IMR-90 (cell line): ENCODE results near the gene RCHY1. TPM values are rescaled to one million over a fixed set of nuclear protein-coding genes. Genes with fewer than 3 reads are reported as not detected.

Experiments
- ATAC-seq: fragments of 200-7000 bp; cut with Tn5 transposase; 2 replicates; pipeline ENCODE4 v1.9.1; 2020; ENCODE audit warnings: low read depth, mild to moderate bottlenecking, moderate library complexity
- BruUV-seq: library from RNA; stranded (reverse); fragments of 400-500 nt; replicated peaks from 2 replicates; lab custom pipeline; 2021; lab: Mats Ljungman, UMichigan
- CTCF ChIA-PET: fragments of 300-600 bp; formaldehyde crosslinking; extraction: SDS; loops from one replicate; lab custom pipeline; 2021; ENCODE audit warnings: antibody characterized with exemption; lab: Yijun Ruan, JAX
- POLR2A ChIA-PET: fragments of 300-600 bp; sonication (Branson Sonifier 250); formaldehyde crosslinking; loops from one replicate; lab custom pipeline; 2022; ENCODE audit warnings: antibody characterized with exemption; ENCODE audit not compliant: unreplicated experiment; lab: Charles Lee
- DNase-seq: peaks from one replicate; pipeline ENCODE4 v3.0.0; 2013
- H2AFZ ChIP-seq: replicated peaks from 2 replicates; pipeline ENCODE3; 2013; ENCODE audit warnings: low read length, mild to moderate bottlenecking; ENCODE audit not compliant: poor library complexity
- H2AK5ac ChIP-seq: 2 replicates; pipeline ENCODE4 v1.6.1; 2013; ENCODE audit warnings: low read depth, low read length, inconsistent platforms
- H2AK9ac ChIP-seq: replicated peaks from 2 replicates; pipeline ENCODE3; 2013; ENCODE audit warnings: mild to moderate bottlenecking, low read depth, low read length, moderate library complexity; ENCODE audit not compliant: poor library complexity
- H2BK120ac ChIP-seq: 2 replicates; pipeline ENCODE4 v1.6.1; 2013; ENCODE audit warnings: low read depth, low read length, inconsistent platforms
- H2BK15ac ChIP-seq: 3 replicates; pipeline ENCODE4 v1.6.1; 2013; ENCODE audit warnings: low read depth, low read length, inconsistent platforms
- H2BK20ac ChIP-seq: 2 replicates; pipeline ENCODE4 v1.6.1; 2013; ENCODE audit warnings: low read depth, mild to moderate bottlenecking, inconsistent platforms, low read length, moderate library complexity
- H2BK5ac ChIP-seq: 2 replicates; pipeline ENCODE4 v1.6.1; 2013; ENCODE audit warnings: mild to moderate bottlenecking, low read depth, low read length, inconsistent platforms; ENCODE audit not compliant: poor library complexity, severe bottlenecking
- H3K14ac ChIP-seq: replicated peaks from 2 replicates; pipeline ENCODE4 v1.6.1; 2013; ENCODE audit warnings: low read depth, low read length, inconsistent platforms
- H3K18ac ChIP-seq: 2 replicates; pipeline ENCODE4 v1.6.1; 2013; ENCODE audit warnings: low read depth, low read length, control low read depth
- H3K23ac ChIP-seq: 2 replicates; pipeline ENCODE4 v1.6.1; 2013; ENCODE audit warnings: low read depth, low read length, inconsistent platforms
- H3K27ac ChIP-seq: 2 replicates; pipeline ENCODE4 v1.5.1; 2013; ENCODE audit warnings: mild to moderate bottlenecking, control low read depth, low read length; ENCODE audit not compliant: insufficient read depth
- H3K27me3 ChIP-seq: 2 replicates; pipeline ENCODE4 v1.6.1; 2013; ENCODE audit warnings: low read length; ENCODE audit not compliant: control insufficient read depth, insufficient read depth
- H3K36me3 ChIP-seq: 2 replicates; pipeline ENCODE4 v1.6.1; 2013; ENCODE audit warnings: low read length, mixed read lengths; ENCODE audit not compliant: control insufficient read depth, insufficient read depth
- H3K4ac ChIP-seq: 2 replicates; pipeline ENCODE4 v1.6.1; 2013; ENCODE audit warnings: low read depth, low read length, inconsistent platforms
- H3K4me1 ChIP-seq: 2 replicates; pipeline ENCODE4 v1.6.1; 2013; ENCODE audit warnings: low read length, mixed read lengths; ENCODE audit not compliant: control insufficient read depth, insufficient read depth
- H3K4me2 ChIP-seq: 2 replicates; pipeline ENCODE4 v1.6.1; 2013; ENCODE audit warnings: low read depth, mild to moderate bottlenecking, control low read depth, low read length, moderate library complexity
- H3K4me3 ChIP-seq: 2 replicates; pipeline ENCODE4 v1.5.1; 2013; ENCODE audit warnings: low read depth, mild to moderate bottlenecking, control low read depth, low read length, moderate library complexity; ENCODE audit not compliant: insufficient read depth
- H3K56ac ChIP-seq: 2 replicates; pipeline ENCODE4 v1.6.1; 2013; ENCODE audit warnings: low read length, inconsistent platforms; ENCODE audit not compliant: insufficient read depth; ENCODE audit errors: extremely low read depth
- H3K79me1 ChIP-seq, 2 experiments: 2 replicates each; pipeline ENCODE4 v1.6.1; 2013; ENCODE audit warnings: low read length in 2 of 2, inconsistent platforms in 1 of 2, low read depth in 1 of 2
- H3K9ac ChIP-seq: 2 replicates; pipeline ENCODE4 v1.6.1; 2013; ENCODE audit warnings: low read depth, low read length, control low read depth
- H3K9me1 ChIP-seq: 2 replicates; pipeline ENCODE4 v1.6.1; 2013; ENCODE audit warnings: low read length, inconsistent platforms; ENCODE audit not compliant: insufficient read depth
- H3K9me3 ChIP-seq: 2 replicates; pipeline ENCODE4 v1.6.1; 2013; ENCODE audit warnings: low read length; ENCODE audit not compliant: control insufficient read depth, insufficient read depth
- H4K20me1 ChIP-seq: 2 replicates; pipeline ENCODE4 v1.6.1; 2013; ENCODE audit warnings: low read length, inconsistent platforms; ENCODE audit not compliant: insufficient read depth
- H4K5ac ChIP-seq: 2 replicates; pipeline ENCODE4 v1.6.1; 2013; ENCODE audit warnings: mild to moderate bottlenecking, low read depth, low read length, control low read depth
- H4K8ac ChIP-seq, 2 experiments: 2 replicates each; pipeline ENCODE4 v1.6.1; 2013; ENCODE audit warnings: low read depth in 2 of 2, low read length in 2 of 2, control low read depth in 1 of 2, inconsistent platforms in 1 of 2
- H4K91ac ChIP-seq: 2 replicates; pipeline ENCODE4 v1.6.1; 2013; ENCODE audit warnings: low read depth, low read length, inconsistent platforms; ENCODE audit not compliant: insufficient read depth
- BHLHE40 ChIP-seq: fragments of 150-350 bp; IDR thresholded peaks from 2 replicates; pipeline ENCODE4 v1.6.1; 2016; ENCODE audit warnings: mild to moderate bottlenecking, low read depth, low read length
- CEBPB ChIP-seq: IDR thresholded peaks from 2 replicates; pipeline ENCODE4 v1.6.1; 2012; ENCODE audit warnings: low read depth, low read length, improper control_type of control experiment
- CHD1 ChIP-seq: IDR thresholded peaks from 2 replicates; pipeline ENCODE4 v1.6.1; 2012; ENCODE audit warnings: low read depth, low read length, improper control_type of control experiment
- CTCF ChIP-seq: conservative IDR thresholded peaks from 2 replicates; pipeline ENCODE4 v1.5.1; 2012; ENCODE audit warnings: mild to moderate bottlenecking, low read depth, low read length, improper control_type of control experiment
- ELK1 ChIP-seq: fragments of 150-350 bp; IDR thresholded peaks from 2 replicates; pipeline ENCODE4 v1.6.1; 2016; ENCODE audit warnings: low read depth, mild to moderate bottlenecking, low read length, moderate library complexity, borderline replicate concordance
- FOS ChIP-seq: fragments of 150-350 bp; IDR thresholded peaks from 2 replicates; pipeline ENCODE4 v1.6.1; 2016; ENCODE audit warnings: low read depth, low read length
- MAFK ChIP-seq: IDR thresholded peaks from 2 replicates; pipeline ENCODE4 v1.6.1; 2012; ENCODE audit warnings: low read depth, low read length, improper control_type of control experiment
- MAZ ChIP-seq: IDR thresholded peaks from 2 replicates; pipeline ENCODE4 v1.6.1; 2012; ENCODE audit warnings: low read depth, mild to moderate bottlenecking, low read length, improper control_type of control experiment, moderate library complexity, borderline replicate concordance
- MXI1 ChIP-seq: IDR thresholded peaks from 2 replicates; pipeline ENCODE4 v1.6.1; 2012; ENCODE audit warnings: low read depth, mild to moderate bottlenecking, low read length, moderate library complexity, borderline replicate concordance
- NFE2L2 ChIP-seq: fragments of 150-350 bp; IDR thresholded peaks from 2 replicates; pipeline ENCODE4 v1.6.1; 2016; ENCODE audit warnings: low read depth, mild to moderate bottlenecking, low read length
- POLR2A ChIP-seq: IDR thresholded peaks from 2 replicates; pipeline ENCODE4 v1.6.1; 2012; ENCODE audit warnings: mild to moderate bottlenecking, low read depth, low read length
- RAD21 ChIP-seq: IDR thresholded peaks from 2 replicates; pipeline ENCODE4 v1.6.1; 2012; ENCODE audit warnings: low read length, improper control_type of control experiment
- RCOR1 ChIP-seq: IDR thresholded peaks from 2 replicates; pipeline ENCODE4 v1.6.1; 2012; ENCODE audit warnings: mild to moderate bottlenecking, low read length, improper control_type of control experiment; ENCODE audit not compliant: insufficient replicate concordance
- RFX5 ChIP-seq: IDR thresholded peaks from 2 replicates; pipeline ENCODE4 v1.8.0; 2012; ENCODE audit warnings: low read depth, mild to moderate bottlenecking, low read length, moderate library complexity
- SMC3 ChIP-seq: fragments of 150-350 bp; IDR thresholded peaks from 2 replicates; pipeline ENCODE4 v1.6.1; 2016; ENCODE audit warnings: low read depth, mild to moderate bottlenecking, antibody characterized with exemption, low read length, moderate library complexity
- WGBS, 2 experiments: methylation state at CpG; one replicate each; pipeline versions ENCODE4 v1.1.5 to v1.1.7; 2013; ENCODE audit warnings: missing lambda C conversion rate in 2 of 2; ENCODE audit not compliant: insufficient read length in 1 of 2; ENCODE audit errors: extremely low coverage in 2 of 2; 5-methylcytosine and 5-hydroxymethylcytosine counted together
- dilution Hi-C: fragments of 300-500 bp; cut with HindIII; formaldehyde crosslinking; loops from one replicate; pipeline ENCODE4 v1.14.3; 2018; ENCODE audit warnings: low sequenced_read_pairs; ENCODE audit not compliant: unreplicated experiment
- in situ Hi-C: fragments of 300-500 bp; cut with MboI; formaldehyde crosslinking; loops from 3 replicates; pipeline ENCODE4 v1.14.3; 2019; ENCODE audit warnings: low sequenced_read_pairs, inconsistent platforms, mixed read lengths
- intact Hi-C: fragments of 100-400 bp; cut with micrococcal nuclease; formaldehyde crosslinking; loops from 2 replicates; pipeline ENCODE4 v1.10.0; 2022
- polyA plus RNA-seq, 3 experiments: library from polyadenylated mRNA; depleted of rRNA; stranded (reverse); fragments of >200 nt; gene quantifications; 2 replicates each; pipeline ENCODE4 v1.2.3, GENCODE V29; 2012; ENCODE audit warnings: low replicate concordance in 1 of 3
- total RNA-seq: library from RNA; depleted of rRNA; stranded (reverse); fragments of >200 nt; gene quantifications from 2 replicates; pipeline ENCODE4 v1.2.3, GENCODE V29; 2012
- TF ChIP-seq, protein P1 (sequence below): fragments of 150-350 bp; IDR thresholded peaks from 2 replicates; pipeline ENCODE4 v1.6.1; 2017; ENCODE audit warnings: mild to moderate bottlenecking, antibody characterized with exemption, low read length, low read depth

The RCHY1 gene
- total and polyA plus RNA-seq, 2 of the 4 experiments (the other 2 are of a cell fraction), result 20.1 to 22.4 TPM

GRCh38 chr4:75498041-75498440, 16.2 kb downstream of the RCHY1 start:
- H3K9me3 ChIP-seq, result peaks cover 4% of the 10 kb centered on the region; the same call in 1 of the 2 replicates
- peaks cover 2% of the 10 kb centered on the region; the same call in 1 of the 2 replicates for H3K4me1 ChIP-seq
- no peaks in the 10 kb centered on the region for H3K9me1 ChIP-seq
- no peak overlapping the region for H2BK15ac ChIP-seq
- intact Hi-C loops (loop anchor here (10.0 kb wide), 1 partner anchor 153 kb away; no protein-coding TSS in a partner anchor), dilution Hi-C loops (no loop called here), in situ Hi-C loops (loop anchor here (25.0 kb wide), 1 partner anchor 1161 kb away; no protein-coding TSS in a partner anchor)
- ChIA-PET POLR2A (no interaction called here), CTCF (interaction anchor here (1.3 kb wide), 1 partner anchor 565 kb away, joined by 3 read pairs; the partner anchor contains the start of gene PARM1)
- no peaks in the 10 kb centered on the region for H4K20me1 ChIP-seq
- no TSS peak for BruUV-seq
- H3K23ac ChIP-seq, result no peak overlapping the region
- no peaks in the 10 kb centered on the region for H3K27me3 ChIP-seq
- no peak overlapping the region for H2BK5ac ChIP-seq
- H2AK5ac ChIP-seq, result no peak overlapping the region
- TF ChIP-seq MAFK (no peak), MXI1 (no peak), NFE2L2 (no peak), CHD1 (no peak), FOS (no peak), RAD21 (no peak), RCOR1 (no peak), CTCF (no peak), ELK1 (no peak), CEBPB (no peak), SMC3 (no peak), BHLHE40 (no peak), MAZ (no peak), POLR2A (no peak), RFX5 (no peak)
- TF ChIP-seq, protein P1, sequence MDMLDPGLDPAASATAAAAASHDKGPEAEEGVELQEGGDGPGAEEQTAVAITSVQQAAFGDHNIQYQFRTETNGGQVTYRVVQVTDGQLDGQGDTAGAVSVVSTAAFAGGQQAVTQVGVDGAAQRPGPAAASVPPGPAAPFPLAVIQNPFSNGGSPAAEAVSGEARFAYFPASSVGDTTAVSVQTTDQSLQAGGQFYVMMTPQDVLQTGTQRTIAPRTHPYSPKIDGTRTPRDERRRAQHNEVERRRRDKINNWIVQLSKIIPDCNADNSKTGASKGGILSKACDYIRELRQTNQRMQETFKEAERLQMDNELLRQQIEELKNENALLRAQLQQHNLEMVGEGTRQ, result no peak
- H3K56ac ChIP-seq, result no peak overlapping the region
- H2AFZ ChIP-seq, result no peak overlapping the region
- no CpG with 5 or more reads among the region's 2 CpGs for WGBS, 2 experiments
- H3K14ac ChIP-seq, result no peak overlapping the region
- no peak overlapping the region for H3K18ac ChIP-seq
- H3K4me3 ChIP-seq, result no peak overlapping the region
- no peak for ATAC-seq
- peaks cover 9 to 17% of the 10 kb centered on the region in 2 experiments; a peak in 3 of 4 replicates for H3K79me1 ChIP-seq
- H3K27ac ChIP-seq, result no peak overlapping the region
- no peak overlapping the region for H2AK9ac ChIP-seq
- no peak for DNase-seq
- H3K36me3 ChIP-seq, result peaks cover 7% of the 10 kb centered on the region
- H4K91ac ChIP-seq, result no peak overlapping the region
- no peak overlapping the region for H4K5ac ChIP-seq
- H2BK20ac ChIP-seq, result no peak overlapping the region
- no peak overlapping the region for H4K8ac ChIP-seq
- no peak overlapping the region for H3K4ac ChIP-seq
- no peak overlapping the region for H3K4me2 ChIP-seq
- no peak overlapping the region for H2BK120ac ChIP-seq
- no peak overlapping the region for H3K9ac ChIP-seq
